Neural cell (in vitro differentiated cells): ENCODE measurements around the gene ZFYVE28. TPM values are rescaled to one million over a fixed set of nuclear protein-coding genes. Genes with fewer than 3 reads are reported as not detected.

Source experiments
- H2AFZ ChIP-seq: fragments of 200-600, 300-800 bp; sonication (generic), shearing (Covaris generic); 2 replicates; pipeline ENCODE4 v1.6.0; 2014; ENCODE audit warnings: low read depth, mild to moderate bottlenecking, antibody characterized with exemption, low read length, moderate library complexity
- H3F3A ChIP-seq: fragments of 200-600 bp; shearing (Covaris generic); 2 replicates; pipeline ENCODE4 v1.6.1; 2016; ENCODE audit warnings: mild to moderate bottlenecking, moderate library complexity, mixed read lengths, antibody characterized with exemption, low read length; ENCODE audit not compliant: insufficient read depth, poor library complexity, severe bottlenecking
- H3K27ac ChIP-seq: fragments of 200-600, 300-800 bp; sonication (generic), shearing (Covaris generic); 2 replicates; pipeline ENCODE4 v1.5.1; 2014; ENCODE audit warnings: mild to moderate bottlenecking, low read length, moderate library complexity
- H3K27me3 ChIP-seq: fragments of 300-800, 200-600 bp; sonication (generic), shearing (Covaris generic); 2 replicates; pipeline ENCODE4 v1.6.0; 2014; ENCODE audit warnings: mild to moderate bottlenecking, low read depth, low read length, moderate library complexity; ENCODE audit not compliant: insufficient read depth
- H3K36me3 ChIP-seq: fragments of 300-800, 200-600 bp; sonication (generic), shearing (Covaris generic); 2 replicates; pipeline ENCODE4 v1.5.1; 2014; ENCODE audit warnings: mild to moderate bottlenecking, antibody characterized with exemption, low read length, moderate library complexity; ENCODE audit not compliant: insufficient read depth
- H3K4me2 ChIP-seq: fragments of 300-800, 200-600 bp; sonication (generic), shearing (Covaris generic); 2 replicates; pipeline ENCODE4 v1.6.0; 2014; ENCODE audit warnings: mild to moderate bottlenecking, low read length
- H3K4me3 ChIP-seq: fragments of 300-800, 200-600 bp; sonication (generic), shearing (Covaris generic); 2 replicates; pipeline ENCODE4 v1.5.1; 2014; ENCODE audit warnings: mild to moderate bottlenecking, low read length, moderate library complexity
- H3K79me2 ChIP-seq: fragments of 200-600 bp; shearing (Covaris generic); replicated peaks from 2 replicates; pipeline ENCODE4 v1.6.0; 2014; ENCODE audit warnings: mild to moderate bottlenecking, low read length, moderate library complexity; ENCODE audit not compliant: insufficient read depth
- H3K9ac ChIP-seq: fragments of 300-800, 200-600 bp; sonication (generic), shearing (Covaris generic); 2 replicates; pipeline ENCODE4 v1.6.1; 2016; ENCODE audit warnings: mild to moderate bottlenecking, low read length, mixed read lengths
- H3K9me2 ChIP-seq: fragments of 200-600 bp; shearing (Covaris generic); 2 replicates; pipeline ENCODE4 v1.6.1; 2016; ENCODE audit warnings: mild to moderate bottlenecking, low read length, mixed read lengths; ENCODE audit not compliant: insufficient read depth
- H3K9me3 ChIP-seq: fragments of 200-600, 300-800 bp; sonication (generic), shearing (Covaris generic); 2 replicates; pipeline ENCODE4 v1.6.1; 2016; ENCODE audit warnings: mild to moderate bottlenecking, mixed run types, low read length, moderate library complexity, mixed read lengths
- H4K20me1 ChIP-seq: fragments of 200-600 bp; shearing (Covaris generic); 2 replicates; pipeline ENCODE4 v1.6.1; 2016; ENCODE audit warnings: mild to moderate bottlenecking, mixed run types; ENCODE audit not compliant: insufficient read depth
- CTCF ChIP-seq: fragments of 450-650 bp; IDR thresholded peaks from 2 replicates; pipeline ENCODE4 v1.5.1; 2014; ENCODE audit warnings: antibody characterized with exemption, mild to moderate bottlenecking, moderate library complexity; ENCODE audit not compliant: poor library complexity, severe bottlenecking
- EP300 ChIP-seq: fragments of 450-650 bp; conservative IDR thresholded peaks from 2 replicates; pipeline ENCODE4 v1.6.1; 2014; ENCODE audit warnings: antibody characterized with exemption, mild to moderate bottlenecking, moderate library complexity; ENCODE audit not compliant: poor library complexity, severe bottlenecking
- EZH2 ChIP-seq: fragments of 200-600, 300-800 bp; shearing (Covaris generic), sonication (generic); IDR thresholded peaks from 2 replicates; pipeline ENCODE4 v1.6.1; 2014; ENCODE audit warnings: antibody characterized with exemption, low read length, borderline replicate concordance, mild to moderate bottlenecking; ENCODE audit not compliant: insufficient read depth, poor library complexity, severe bottlenecking
- MXI1 ChIP-seq: fragments of 450-650 bp; conservative IDR thresholded peaks from 2 replicates; pipeline ENCODE4 v1.6.1; 2014; ENCODE audit warnings: antibody characterized with exemption, mild to moderate bottlenecking; ENCODE audit not compliant: poor library complexity, severe bottlenecking
- POLR2AphosphoS5 ChIP-seq: IDR thresholded peaks from 2 replicates; pipeline ENCODE4 v1.6.1; 2012
- RAD21 ChIP-seq: fragments of 450-650 bp; conservative IDR thresholded peaks from 2 replicates; pipeline ENCODE4 v1.6.1; 2014; ENCODE audit warnings: antibody characterized with exemption, mild to moderate bottlenecking, moderate library complexity
- REST ChIP-seq: IDR thresholded peaks from 2 replicates; pipeline ENCODE4 v1.6.1; 2012; ENCODE audit warnings: borderline replicate concordance
- SMC3 ChIP-seq: fragments of 450-650 bp; conservative IDR thresholded peaks from 2 replicates; pipeline ENCODE4 v1.6.1; 2014; ENCODE audit warnings: antibody characterized with exemption, mild to moderate bottlenecking, moderate library complexity; ENCODE audit not compliant: poor library complexity
- TAF1 ChIP-seq: IDR thresholded peaks from 2 replicates; pipeline ENCODE4 v1.6.1; 2012; ENCODE audit warnings: low read depth
- polyA plus RNA-seq: library from polyadenylated mRNA; depleted of rRNA; stranded (reverse); fragments of >200 nt; gene quantifications from 2 replicates; pipeline ENCODE4 v1.2.3, GENCODE V29; 2014

Gene ZFYVE28
- polyA plus RNA-seq, 1 donor from 2014 or later, result 2.4 TPM

- Histone ChIP-seq H3F3A (no peaks in the 10 kb centered on the region), H3K4me3 (no peak overlapping the region), H3K27ac (no peak overlapping the region)
These were observed 31.7 kb downstream of the ZFYVE28 start for GRCh38 chr4:2386717-2387116.

GRCh38 chr4:2385516-2385915, 32.9 kb downstream of the ZFYVE28 start:
- Histone ChIP-seq H3K27me3 (no peaks in the 10 kb centered on the region), H3F3A (no peaks in the 10 kb centered on the region), H3K79me2 (no peaks in the 10 kb centered on the region), H2AFZ (no peak overlapping the region), H3K36me3 (no peaks in the 10 kb centered on the region), H3K9me2 (no peaks in the 10 kb centered on the region), H4K20me1 (no peaks in the 10 kb centered on the region), H3K9ac (no peak overlapping the region), H3K9me3 (no peaks in the 10 kb centered on the region), H3K27ac (no peak overlapping the region), H3K4me3 (no peak overlapping the region), H3K4me2 (no peak overlapping the region)
- no peak for TF ChIP-seq REST
- no peak for TF ChIP-seq CTCF
- TF ChIP-seq EP300, result no peak
- no peak for TF ChIP-seq SMC3
- TF ChIP-seq MXI1, result no peak
- no peak for TF ChIP-seq RAD21
- TF ChIP-seq EZH2, result no peak
- TF ChIP-seq POLR2AphosphoS5, result no peak
- no peak for TF ChIP-seq TAF1

More at GRCh38 chr4:2386717-2387116, 31.7 kb downstream of the ZFYVE28 start:
- Histone ChIP-seq H3K4me2 (no peak overlapping the region), H3K9ac (no peak overlapping the region), H2AFZ (no peak overlapping the region), H3K9me3 (no peaks in the 10 kb centered on the region), H3K36me3 (no peaks in the 10 kb centered on the region), H3K79me2 (no peaks in the 10 kb centered on the region), H4K20me1 (no peaks in the 10 kb centered on the region), H3K27me3 (no peaks in the 10 kb centered on the region), H3K9me2 (no peaks in the 10 kb centered on the region)
- TF ChIP-seq CTCF, result no peak
